Coronary artery (tissue), 2 donors: Measurements from ENCODE around the gene C2CD4A.
A peak's percentile ranks its signal among the peaks of the same experiment; 100 is the strongest.

Experiments used
- DNase-seq: peaks from one replicate; pipeline ENCODE4 v3.0.0-alpha.2; 2017; ENCODE audit warnings: low spot score
- H3K27ac ChIP-seq, 2 donors: fragments of 200-600 bp; sonication (generic); one replicate each; pipeline ENCODE4 v1.5.1; 2016 to 2019
- H3K4me3 ChIP-seq: fragments of 200-600 bp; sonication (generic); 2 replicates; pipeline ENCODE4 v1.5.1; 2016; ENCODE audit warnings: mild to moderate bottlenecking, moderate library complexity
- CTCF ChIP-seq: fragments of 200-600 bp; sonication (generic); IDR thresholded peaks from one replicate; pipeline ENCODE4 v1.5.1; 2019; ENCODE audit warnings: antibody characterized with exemption

The C2CD4A gene

GRCh38 chr15:62066663-62067447, at the start of gene C2CD4A:
Gene C2CD4A, plus strand, starts transcription at chr15:62066977. Its CDS starts 637 bp downstream, at chr15:62067614.
- no peak for TF ChIP-seq CTCF
- no peak for DNase-seq
- H3K4me3 ChIP-seq: peak within 1 kb of the TSS; percentile 74
- H3K27ac ChIP-seq: peak within 1 kb of the TSS in 1 of 2 donors; percentile 71

GRCh38 chr15:62020576-62021160, 46.1 kb upstream of the C2CD4A start:
- no peak overlapping the region for H3K4me3 ChIP-seq
- DNase-seq: no peak
- no peak for TF ChIP-seq CTCF
- H3K27ac ChIP-seq: no peak overlapping the region

- no peak for TF ChIP-seq CTCF
- H3K27ac ChIP-seq: no peak overlapping the region
- no peak overlapping the region for H3K4me3 ChIP-seq
- DNase-seq: no peak
These were observed 44.7 kb upstream of the C2CD4A start for GRCh38 chr15:62021991-62022600.

GRCh38 chr15:62026487-62027262, 40.1 kb upstream of the C2CD4A start:
- no peak for DNase-seq
- no peak overlapping the region for H3K4me3 ChIP-seq
- TF ChIP-seq CTCF: no peak
- no peak overlapping the region for H3K27ac ChIP-seq

- no peak for TF ChIP-seq CTCF
- H3K4me3 ChIP-seq: no peak overlapping the region
- H3K27ac ChIP-seq: no peak overlapping the region
- DNase-seq: no peak
These were observed 39.6 kb upstream of the C2CD4A start for GRCh38 chr15:62027263-62027565.

GRCh38 chr15:62027916-62028315, 38.9 kb upstream of the C2CD4A start:
- Histone ChIP-seq H3K4me3 (no peak overlapping the region), H3K27ac (no peak overlapping the region)
- no peak for DNase-seq
- TF ChIP-seq CTCF: no peak
